CD4-positive, alpha-beta T cell treated with Interleukin-17A for 4 hours (primary cell): ENCODE measurements around the gene MEGF10.

Source experiments
- DNase-seq: peaks from one replicate; pipeline ENCODE4 v3.0.0-alpha.2; 2020; ENCODE audit warnings: mixed read lengths

Gene MEGF10

GRCh38 chr5:127418974-127419682, 128.5 kb downstream of the MEGF10 start:
- no peak for DNase-seq

DNA sequence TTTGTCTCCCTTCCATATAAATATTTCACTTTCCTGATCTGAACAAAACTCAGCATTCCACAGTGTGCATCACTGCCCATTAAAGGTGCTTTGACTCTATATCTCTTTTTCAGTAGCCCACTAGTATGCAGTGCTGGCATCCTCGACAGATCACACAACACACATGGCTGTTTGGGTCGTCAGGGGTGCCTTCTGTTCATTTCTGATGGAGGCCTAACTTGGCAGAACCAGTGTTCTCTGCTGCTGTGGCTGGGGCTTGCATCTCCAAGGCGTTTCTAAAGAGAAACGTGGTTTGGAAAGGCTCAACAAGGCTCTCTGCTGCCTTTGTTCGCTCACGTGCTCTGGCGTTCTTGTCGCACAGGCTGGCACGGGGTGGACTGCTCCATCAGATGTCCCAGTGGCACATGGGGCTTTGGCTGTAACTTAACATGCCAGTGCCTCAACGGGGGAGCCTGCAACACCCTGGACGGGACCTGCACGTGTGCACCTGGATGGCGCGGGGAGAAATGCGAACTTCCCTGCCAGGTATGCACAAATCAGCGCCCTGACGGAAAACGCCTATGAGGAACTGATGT, 129.2 kb downstream of the MEGF10 start:
- no peak for DNase-seq

DNA sequence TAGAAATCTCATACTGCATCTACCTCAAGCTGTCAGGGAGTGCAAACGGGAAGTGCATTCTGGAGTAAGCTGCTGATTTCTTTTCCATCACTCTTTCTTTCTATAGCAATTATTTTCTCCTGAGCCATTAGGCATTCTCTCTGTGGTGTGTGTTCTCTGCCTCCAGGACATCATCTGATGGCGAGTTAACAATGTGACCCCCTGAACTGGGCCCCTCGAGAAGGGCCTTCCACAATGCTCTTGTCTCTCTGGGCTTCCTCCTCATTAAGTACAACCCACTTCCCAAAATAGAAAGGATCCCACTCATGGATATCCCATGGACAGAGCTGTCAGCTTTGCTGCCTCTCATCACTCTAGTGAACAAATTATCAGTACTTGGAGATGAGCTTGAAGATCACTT, 130.2 kb downstream of the MEGF10 start:
- no peak for DNase-seq

DNA sequence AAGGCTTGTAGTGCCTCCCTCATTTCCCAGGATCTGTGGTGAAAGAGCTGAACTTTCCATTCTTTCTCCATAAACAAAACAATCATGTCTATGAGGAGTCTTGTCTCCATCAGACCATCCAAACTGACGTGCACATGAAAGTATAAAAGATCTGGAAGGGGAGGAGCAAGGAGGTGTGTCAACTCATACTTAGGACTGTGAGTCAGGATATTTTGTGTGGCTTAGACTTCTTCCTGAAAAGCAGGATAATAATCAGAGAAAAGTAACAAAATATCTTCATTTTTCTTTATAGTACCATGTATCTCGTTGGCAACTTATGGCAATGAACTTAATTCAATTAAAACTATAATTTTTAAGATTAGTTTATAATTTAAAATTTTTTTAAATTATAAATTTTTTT, 130.9 kb downstream of the MEGF10 start:
- no peak for DNase-seq

DNA sequence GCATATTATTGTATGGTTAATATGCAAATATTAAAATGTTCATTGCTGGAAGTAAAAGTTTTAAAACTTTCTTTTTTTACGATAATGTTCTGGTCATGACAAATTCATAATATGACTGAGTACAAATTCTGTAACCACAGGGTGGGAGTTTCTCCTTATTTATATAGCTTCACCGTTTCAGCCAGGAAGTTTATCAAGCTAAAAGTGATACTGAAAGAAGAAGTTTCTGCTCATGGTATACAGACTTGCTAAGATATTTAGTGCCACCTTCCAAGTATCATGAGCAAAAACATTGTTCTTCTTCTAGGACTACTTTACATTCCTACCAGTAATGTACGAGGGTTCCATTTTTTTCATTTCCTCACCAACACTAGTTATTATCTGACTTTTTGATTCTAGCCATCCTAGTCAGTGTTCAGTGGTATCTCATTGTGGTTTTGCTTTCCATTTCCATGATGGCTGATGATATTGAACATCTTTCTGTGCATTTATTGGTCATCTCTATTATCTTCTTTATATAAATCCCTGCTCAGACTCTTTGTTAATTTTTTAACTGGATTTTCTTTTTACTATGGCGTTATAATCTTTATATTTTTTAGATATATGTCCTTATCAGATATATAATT, 132.7 kb downstream of the MEGF10 start:
- DNase-seq, result no peak

DNA sequence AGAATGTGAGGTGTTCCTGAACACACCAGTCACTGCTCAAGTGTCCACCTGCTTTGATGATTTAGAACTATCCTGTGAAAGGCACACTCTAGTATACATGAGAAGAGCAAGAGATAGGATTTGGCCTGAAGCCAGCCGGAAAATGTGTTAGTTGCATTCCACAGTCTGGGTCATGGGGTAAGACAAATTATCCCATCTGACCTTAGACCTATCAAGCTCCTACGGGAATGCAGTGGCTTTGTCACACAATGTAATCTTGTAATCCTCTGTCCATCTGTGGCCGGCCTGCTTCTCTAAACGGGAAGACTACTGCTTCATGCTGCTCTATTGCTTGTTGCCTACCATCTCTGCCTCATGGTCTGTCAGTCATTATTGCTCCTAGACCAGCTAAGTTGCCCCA, 134.4 kb downstream of the MEGF10 start:
- no peak for DNase-seq

- DNase-seq, result no peak
These were observed 135.3 kb downstream of the MEGF10 start for GRCh38 chr5:127425868-127426267.

DNA sequence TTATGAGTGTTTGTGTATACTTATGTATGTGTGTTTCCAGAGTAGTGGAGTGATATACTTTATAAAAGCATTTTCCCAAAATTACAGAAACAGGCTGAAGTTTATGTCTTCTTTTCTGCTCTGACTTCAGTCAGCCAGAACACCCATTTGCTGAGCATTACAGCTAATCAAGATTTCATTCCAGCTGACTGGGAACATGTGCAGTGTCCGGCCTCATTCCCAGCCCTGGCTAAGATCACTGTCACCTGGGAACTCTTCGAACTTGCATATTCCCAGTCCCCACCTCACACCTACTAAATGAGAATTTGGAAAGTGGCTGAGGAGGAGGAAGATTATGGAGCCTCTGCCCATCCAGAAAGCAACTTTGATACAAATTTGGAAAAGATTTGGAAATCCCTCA, 136.1 kb downstream of the MEGF10 start:
- no peak for DNase-seq

DNA sequence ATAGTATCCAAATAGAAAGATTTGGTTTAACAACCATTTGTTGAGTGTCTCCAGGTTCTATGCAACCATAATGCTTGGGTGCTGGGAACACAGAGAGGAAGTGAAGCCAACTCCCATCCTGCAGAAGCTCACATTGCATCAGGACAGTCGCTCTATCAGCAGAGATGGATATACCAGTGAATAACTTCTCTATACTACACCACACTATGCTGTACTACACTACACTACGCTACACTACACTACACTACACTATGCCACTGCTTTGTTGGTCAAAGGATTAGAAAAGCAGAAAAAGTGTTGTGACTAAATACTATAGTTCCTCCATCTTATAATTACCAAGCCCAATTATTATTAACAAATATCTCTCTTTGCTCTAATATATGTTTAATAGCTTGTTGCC, 137.7 kb downstream of the MEGF10 start:
- no peak for DNase-seq

GRCh38 chr5:127428748-127429147, 138.2 kb downstream of the MEGF10 start:
- no peak for DNase-seq

- DNase-seq, result no peak
These were observed 139.3 kb downstream of the MEGF10 start for GRCh38 chr5:127429928-127430327.

DNA sequence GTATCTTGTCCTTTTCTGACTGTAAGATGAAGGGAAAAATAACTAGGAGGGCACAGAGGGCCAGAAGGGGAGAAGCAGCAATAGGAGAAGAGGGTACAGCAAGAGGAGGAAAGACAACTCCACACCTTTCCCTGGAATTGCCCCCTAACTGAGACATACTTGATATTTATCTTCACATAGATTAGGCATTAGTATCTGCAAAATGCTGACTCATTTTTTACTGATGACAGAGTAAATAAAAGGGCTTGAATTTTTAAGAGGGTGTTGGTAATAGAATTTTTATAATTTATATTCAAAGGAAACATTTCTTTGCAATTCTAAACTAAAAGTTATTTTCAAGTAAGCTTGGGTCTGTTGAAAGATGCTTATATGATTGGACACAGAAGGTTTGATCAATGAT, 140.0 kb downstream of the MEGF10 start:
- no peak for DNase-seq

- no peak for DNase-seq
These were observed 141.5 kb downstream of the MEGF10 start for GRCh38 chr5:127431977-127432585.

DNA sequence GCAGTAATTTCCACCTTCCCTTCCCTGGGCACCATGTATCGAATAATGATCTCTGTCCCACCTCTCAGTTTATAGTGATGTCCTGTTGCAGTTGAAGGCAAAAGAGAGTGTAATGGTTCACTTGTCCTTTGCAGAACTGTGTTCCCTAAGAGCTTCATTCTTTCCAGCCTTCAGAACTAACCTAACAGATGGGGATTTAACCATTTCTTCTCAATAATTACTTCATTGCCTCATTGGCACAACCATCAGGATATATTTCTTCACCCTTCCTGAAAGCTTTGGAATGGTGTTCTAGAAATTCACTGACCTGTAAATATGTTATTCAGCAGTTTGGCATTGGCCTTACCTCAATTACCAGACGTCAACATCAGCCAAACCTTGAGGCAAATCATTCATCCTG, 142.9 kb downstream of the MEGF10 start:
- DNase-seq, result no peak

GRCh38 chr5:127434588-127434987, 144.0 kb downstream of the MEGF10 start:
- no peak for DNase-seq

GRCh38 chr5:127435821-127436220, 145.2 kb downstream of the MEGF10 start:
- DNase-seq, result no peak

- DNase-seq, result no peak
These were observed 149.0 kb downstream of the MEGF10 start for GRCh38 chr5:127439644-127440043.

DNA sequence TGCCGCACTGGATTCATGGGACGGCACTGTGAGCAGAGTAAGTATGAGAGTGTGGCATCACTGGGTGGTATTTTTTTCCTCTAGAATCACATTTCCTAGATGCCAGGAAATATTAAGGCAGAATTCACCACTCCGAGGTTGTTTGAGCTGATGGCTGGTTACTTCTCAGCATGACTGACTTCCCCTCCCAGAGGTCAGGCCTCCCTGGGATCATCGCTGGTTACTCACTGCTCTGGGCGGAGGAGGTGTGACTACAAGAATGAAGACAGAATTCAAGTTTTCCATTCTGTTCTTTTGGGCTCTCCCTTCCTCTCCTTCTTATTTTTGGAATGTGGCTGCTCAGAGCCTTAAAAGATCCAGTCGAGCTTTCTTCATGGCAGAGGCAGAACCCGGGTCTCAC, 150.2 kb downstream of the MEGF10 start:
- DNase-seq, result no peak

- DNase-seq, result no peak
These were observed 151.3 kb downstream of the MEGF10 start for GRCh38 chr5:127441799-127442484.

DNA sequence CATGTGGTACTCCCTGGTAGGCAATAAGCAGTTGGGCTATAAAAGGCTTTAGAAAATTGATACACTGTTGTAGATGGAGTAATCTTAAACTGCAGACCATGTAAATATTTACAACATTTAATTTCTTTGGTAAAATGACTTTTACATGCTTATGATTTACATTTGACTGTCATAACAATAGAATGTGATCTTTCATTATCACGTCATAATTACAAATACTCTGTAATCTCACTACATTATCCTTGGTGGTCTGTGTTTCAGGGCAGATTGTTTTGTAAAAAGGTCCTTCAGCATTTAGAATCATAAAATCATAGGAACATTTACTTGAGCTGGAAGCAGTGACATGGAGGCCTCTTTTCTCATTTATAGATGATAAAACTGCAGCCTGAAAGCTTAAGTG, 153.6 kb downstream of the MEGF10 start:
- DNase-seq, result no peak

- no peak for DNase-seq
These were observed 154.7 kb downstream of the MEGF10 start for GRCh38 chr5:127445328-127445727.

- no peak for DNase-seq
These were observed 156.0 kb downstream of the MEGF10 start for GRCh38 chr5:127446626-127447025.

DNA sequence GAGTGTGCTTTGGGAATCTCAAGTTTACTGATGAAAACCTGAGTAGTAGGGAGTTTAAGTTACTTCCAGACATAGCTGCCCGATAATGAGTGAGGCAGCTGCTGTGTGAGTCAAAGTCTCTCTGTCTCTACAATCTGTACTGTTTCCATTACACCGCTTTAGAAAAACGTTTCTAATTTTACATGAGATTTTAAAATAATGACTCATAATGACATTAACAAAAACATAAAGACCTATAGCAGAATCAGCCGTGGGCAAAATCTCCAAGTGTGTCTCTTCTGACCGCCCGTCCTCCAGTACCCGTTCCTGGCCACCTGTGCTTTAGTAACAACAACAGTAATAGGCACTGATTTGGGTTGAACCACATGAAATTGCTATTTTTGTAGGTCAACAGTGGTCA, 157.2 kb downstream of the MEGF10 start:
- DNase-seq, result no peak

DNA sequence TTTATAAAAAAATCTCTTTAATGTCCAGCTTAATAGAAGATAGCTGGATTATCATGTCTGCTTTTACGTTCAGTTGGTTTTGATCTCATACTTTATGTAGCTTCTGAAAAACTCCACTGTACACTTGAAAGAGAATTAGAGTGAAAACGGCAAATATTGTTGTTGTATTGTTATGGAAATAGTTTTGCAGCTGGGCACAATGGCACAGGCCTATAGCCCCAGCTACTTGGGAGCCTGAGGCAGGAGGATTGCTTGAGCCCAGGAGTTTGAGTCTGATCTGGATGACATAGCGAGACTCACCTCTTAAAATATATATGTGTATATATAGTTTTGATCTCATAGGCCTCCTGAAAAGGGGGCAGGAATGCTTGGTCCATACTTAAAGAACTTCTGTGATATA, 159.4 kb downstream of the MEGF10 start:
- DNase-seq, result no peak
